GM23338 (cell line): ENCODE results near the gene TAP1. TPM values are rescaled to one million over a fixed set of nuclear protein-coding genes. Genes with fewer than 3 reads are reported as not detected.

Experiments
- ATAC-seq: fragments of 200-7000 bp; cut with Tn5 transposase; 3 replicates; pipeline ENCODE4 v1.9.1; 2020
- DNase-seq: peaks from one replicate; pipeline ENCODE4 v3.0.0-alpha.2; 2015; ENCODE audit warnings: low spot score
- H2AFZ ChIP-seq: fragments of 200-600 bp; sonication (generic); 2 replicates; pipeline ENCODE4 v1.8.0; 2016; ENCODE audit warnings: antibody characterized with exemption, mild to moderate bottlenecking, moderate library complexity
- H3F3A ChIP-seq: fragments of 200-600 bp; sonication (generic); replicated peaks from 2 replicates; pipeline ENCODE4 v1.8.0; 2017; ENCODE audit warnings: antibody characterized with exemption, mixed run types, low read depth
- H3K27ac ChIP-seq: fragments of 200-600 bp; sonication (generic); 2 replicates; pipeline ENCODE4 v1.6.1; 2016; ENCODE audit warnings: low read depth
- H3K27me3 ChIP-seq: fragments of 200-600 bp; sonication (generic); 2 replicates; pipeline ENCODE4 v1.8.0; 2016; ENCODE audit warnings: mild to moderate bottlenecking, mixed run types, moderate library complexity; ENCODE audit not compliant: insufficient read depth
- H3K36me3 ChIP-seq: fragments of 200-600 bp; sonication (generic); 2 replicates; pipeline ENCODE4 v1.8.0; 2016; ENCODE audit warnings: mild to moderate bottlenecking; ENCODE audit not compliant: insufficient read depth
- H3K4me1 ChIP-seq: fragments of 200-600 bp; sonication (generic); 2 replicates; pipeline ENCODE4 v1.8.0; 2016; ENCODE audit warnings: mild to moderate bottlenecking, moderate library complexity; ENCODE audit not compliant: insufficient read depth
- H3K4me2 ChIP-seq: fragments of 200-600 bp; sonication (generic); 2 replicates; pipeline ENCODE4 v1.7.1; 2017; ENCODE audit warnings: mixed run types
- H3K4me3 ChIP-seq: fragments of 200-600 bp; sonication (generic); 2 replicates; pipeline ENCODE4 v1.6.1; 2016; ENCODE audit warnings: mixed run types
- H3K79me2 ChIP-seq: fragments of 200-600 bp; sonication (generic); replicated peaks from 2 replicates; pipeline ENCODE4 v1.8.0; 2017; ENCODE audit warnings: mild to moderate bottlenecking; ENCODE audit not compliant: insufficient read depth
- H3K9me2 ChIP-seq: fragments of 200-600 bp; sonication (generic); 2 replicates; pipeline ENCODE4 v1.8.0; 2017; ENCODE audit not compliant: insufficient read depth
- H4K20me1 ChIP-seq: fragments of 200-600 bp; sonication (generic); replicated peaks from 2 replicates; pipeline ENCODE4 v1.8.0; 2017; ENCODE audit warnings: mild to moderate bottlenecking; ENCODE audit not compliant: insufficient read depth
- H3K27ac Mint-ChIP-seq: 2 replicates; pipeline ENCODE4 v1.8.0; 2020; ENCODE audit warnings: inconsistent platforms, mild to moderate bottlenecking, moderate library complexity, mixed read lengths
- H3K27me3 Mint-ChIP-seq: 3 replicates; pipeline ENCODE4 v1.8.0; 2022; ENCODE audit warnings: low read depth, mild to moderate bottlenecking, moderate library complexity, mixed read lengths, inconsistent platforms; ENCODE audit not compliant: insufficient read depth, poor library complexity
- H3K36me3 Mint-ChIP-seq: 3 replicates; pipeline ENCODE4 v1.8.0; 2021; ENCODE audit warnings: low read depth, mild to moderate bottlenecking, inconsistent platforms, moderate library complexity, mixed read lengths
- H3K4me1 Mint-ChIP-seq: 3 replicates; pipeline ENCODE4 v1.8.0; 2020; ENCODE audit warnings: mild to moderate bottlenecking, inconsistent platforms, mixed read lengths
- H3K4me3 Mint-ChIP-seq: 3 replicates; pipeline ENCODE4 v1.8.0; 2021; ENCODE audit warnings: moderate library complexity, mild to moderate bottlenecking, inconsistent platforms, mixed read lengths
- H3K9me3 Mint-ChIP-seq: 3 replicates; pipeline ENCODE4 v1.8.0; 2020; ENCODE audit warnings: moderate library complexity, mild to moderate bottlenecking, inconsistent platforms, mixed read lengths
- CREB1 ChIP-seq: fragments of 250-450 bp; sonication (Bioruptor Pico); IDR thresholded peaks from 2 replicates; pipeline ENCODE4 v1.5.0; 2020; ENCODE audit warnings: low read depth, mild to moderate bottlenecking, moderate library complexity
- EZH2 ChIP-seq: fragments of 200-600 bp; sonication (generic); IDR thresholded peaks from one replicate; pipeline ENCODE4 v1.8.0; 2017; ENCODE audit warnings: antibody characterized with exemption, mild to moderate bottlenecking, low read depth; ENCODE audit not compliant: unreplicated experiment
- EZH2phosphoT487 ChIP-seq: fragments of 200-600 bp; sonication (generic); IDR thresholded peaks from one replicate; pipeline ENCODE4 v1.8.1; 2018; ENCODE audit warnings: antibody characterized with exemption; ENCODE audit not compliant: unreplicated experiment
- JUNB ChIP-seq: IDR thresholded peaks from one replicate; pipeline ENCODE4 v1.6.1; 2016; ENCODE audit warnings: antibody characterized with exemption; ENCODE audit not compliant: unreplicated experiment
- NANOG ChIP-seq: IDR thresholded peaks from 2 replicates; pipeline ENCODE4 v1.6.1; 2016; ENCODE audit warnings: antibody characterized with exemption, borderline replicate concordance
- POLR2AphosphoS5 ChIP-seq: IDR thresholded peaks from 2 replicates; pipeline ENCODE4 v1.6.1; 2016; ENCODE audit warnings: antibody characterized with exemption, low read depth
- REST ChIP-seq: IDR thresholded peaks from one replicate; pipeline ENCODE4 v1.6.1; 2018; ENCODE audit warnings: antibody characterized with exemption; ENCODE audit not compliant: unreplicated experiment
- STAT1 ChIP-seq: IDR thresholded peaks from one replicate; pipeline ENCODE4 v1.6.1; 2016; ENCODE audit warnings: antibody characterized with exemption; ENCODE audit not compliant: unreplicated experiment
- ZNF114 ChIP-seq: fragments of 250-450 bp; sonication (Bioruptor Pico); IDR thresholded peaks from 2 replicates; pipeline ENCODE4 v1.5.0; 2020; ENCODE audit warnings: mild to moderate bottlenecking, moderate library complexity
- ZNF331 ChIP-seq: fragments of 250-450 bp; sonication (Bioruptor Pico); IDR thresholded peaks from 2 replicates; pipeline ENCODE4 v1.5.0; 2020; ENCODE audit warnings: low read depth, mild to moderate bottlenecking, moderate library complexity
- polyA plus RNA-seq: library from polyadenylated mRNA; unstranded; fragments of >200 nt; fragmentation: Nextera tagmentation; extraction: Ambion mirVana; gene quantifications from 2 replicates; pipeline ENCODE4 v1.2.1, GENCODE V29; 2016
- total RNA-seq: library from RNA; depleted of rRNA; stranded (reverse); fragments of >200 nt; shearing (Covaris generic); gene quantifications from 2 replicates; pipeline ENCODE4 v1.2.3, GENCODE V29; 2014
- TF ChIP-seq, protein P1 (sequence below): IDR thresholded peaks from 2 replicates; pipeline ENCODE4 v1.6.1; 2016; ENCODE audit warnings: antibody characterized with exemption
- TF ChIP-seq, protein P2 (sequence below), 2 experiments: fragments of 200-600 bp in 1 of 2; sonication (generic) in 1 of 2; conservative IDR thresholded peaks; 2 replicates each; pipeline versions ENCODE4 v1.5.1 to v1.6.1; 2016 to 2017; ENCODE audit warnings: antibody characterized with exemption in 2 of 2, low read depth in 2 of 2, mild to moderate bottlenecking in 2 of 2, moderate library complexity in 1 of 2
- TF ChIP-seq, protein P3 (sequence below): fragments of 250-450 bp; sonication (Bioruptor Pico); IDR thresholded peaks from 2 replicates; pipeline ENCODE4 v1.5.0; 2020; ENCODE audit warnings: mild to moderate bottlenecking, moderate library complexity

The TAP1 gene
- total and polyA plus RNA-seq, 2 experiments from 2014 or later = 13.8 to 22.0 TPM

DNA sequence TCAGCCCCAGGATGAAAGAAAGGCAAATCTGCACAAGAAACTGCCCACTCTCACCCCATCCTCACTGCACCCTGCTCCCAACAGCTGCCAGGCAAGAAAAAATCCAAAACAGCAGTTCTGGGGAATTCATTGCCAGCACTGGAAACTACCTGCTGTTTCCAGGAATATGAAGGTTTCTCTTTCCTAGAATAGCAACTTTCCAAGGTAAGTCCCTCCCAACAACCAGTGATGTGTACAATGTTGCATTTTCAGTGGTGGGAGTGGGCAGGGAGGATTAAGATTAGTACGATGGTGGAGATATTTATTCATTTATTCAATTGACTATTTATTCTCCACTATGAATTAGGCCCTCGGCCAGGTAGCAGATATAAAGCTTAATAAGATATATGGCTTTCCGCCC, 26.5 kb downstream of the TAP1 start:
- DNase-seq (no peak), ATAC-seq (no peak)
- Histone ChIP-seq H2AFZ (no peak overlapping the region), H4K20me1 (0 out of 2 replicates have a peak, but pooled peaks cover 6% of the 10 kb centered on the region), H3K27me3 (no peaks in the 10 kb centered on the region), H3K4me1 (no peaks in the 10 kb centered on the region), H3K4me3 (no peak overlapping the region), H3K9me2 (no peaks in the 10 kb centered on the region), H3K79me2 (no peaks in the 10 kb centered on the region), H3K4me2 (no peak overlapping the region), H3K36me3 (0 out of 2 replicates have a peak, but pooled peaks cover 3% of the 10 kb centered on the region), H3F3A (no peaks in the 10 kb centered on the region), H3K27ac (no peak overlapping the region)
- no peak overlapping the region for H3K27ac Mint-ChIP-seq
- no peaks in the 10 kb centered on the region for H3K9me3 Mint-ChIP-seq
- no peak for TF ChIP-seq POLR2AphosphoS5
- TF ChIP-seq, protein P1, sequence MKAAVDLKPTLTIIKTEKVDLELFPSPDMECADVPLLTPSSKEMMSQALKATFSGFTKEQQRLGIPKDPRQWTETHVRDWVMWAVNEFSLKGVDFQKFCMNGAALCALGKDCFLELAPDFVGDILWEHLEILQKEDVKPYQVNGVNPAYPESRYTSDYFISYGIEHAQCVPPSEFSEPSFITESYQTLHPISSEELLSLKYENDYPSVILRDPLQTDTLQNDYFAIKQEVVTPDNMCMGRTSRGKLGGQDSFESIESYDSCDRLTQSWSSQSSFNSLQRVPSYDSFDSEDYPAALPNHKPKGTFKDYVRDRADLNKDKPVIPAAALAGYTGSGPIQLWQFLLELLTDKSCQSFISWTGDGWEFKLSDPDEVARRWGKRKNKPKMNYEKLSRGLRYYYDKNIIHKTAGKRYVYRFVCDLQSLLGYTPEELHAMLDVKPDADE = no peak
- no peak for TF ChIP-seq EZH2phosphoT487
- TF ChIP-seq CREB1 (CRISPR knock-in tag) = no peak
- TF ChIP-seq, protein P2, sequence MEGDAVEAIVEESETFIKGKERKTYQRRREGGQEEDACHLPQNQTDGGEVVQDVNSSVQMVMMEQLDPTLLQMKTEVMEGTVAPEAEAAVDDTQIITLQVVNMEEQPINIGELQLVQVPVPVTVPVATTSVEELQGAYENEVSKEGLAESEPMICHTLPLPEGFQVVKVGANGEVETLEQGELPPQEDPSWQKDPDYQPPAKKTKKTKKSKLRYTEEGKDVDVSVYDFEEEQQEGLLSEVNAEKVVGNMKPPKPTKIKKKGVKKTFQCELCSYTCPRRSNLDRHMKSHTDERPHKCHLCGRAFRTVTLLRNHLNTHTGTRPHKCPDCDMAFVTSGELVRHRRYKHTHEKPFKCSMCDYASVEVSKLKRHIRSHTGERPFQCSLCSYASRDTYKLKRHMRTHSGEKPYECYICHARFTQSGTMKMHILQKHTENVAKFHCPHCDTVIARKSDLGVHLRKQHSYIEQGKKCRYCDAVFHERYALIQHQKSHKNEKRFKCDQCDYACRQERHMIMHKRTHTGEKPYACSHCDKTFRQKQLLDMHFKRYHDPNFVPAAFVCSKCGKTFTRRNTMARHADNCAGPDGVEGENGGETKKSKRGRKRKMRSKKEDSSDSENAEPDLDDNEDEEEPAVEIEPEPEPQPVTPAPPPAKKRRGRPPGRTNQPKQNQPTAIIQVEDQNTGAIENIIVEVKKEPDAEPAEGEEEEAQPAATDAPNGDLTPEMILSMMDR (conservative IDR thresholded peaks at IDR 0.05; ENCODE audit: low read depth in 2 of 2) = no peak
- no peak for TF ChIP-seq EZH2
- no peak for TF ChIP-seq ZNF331 (CRISPR knock-in tag)
- TF ChIP-seq JUNB = no peak
- TF ChIP-seq STAT1 = no peak
- no peak for TF ChIP-seq REST
- no peak for TF ChIP-seq ZNF114 (CRISPR knock-in tag)
- TF ChIP-seq, protein P3, sequence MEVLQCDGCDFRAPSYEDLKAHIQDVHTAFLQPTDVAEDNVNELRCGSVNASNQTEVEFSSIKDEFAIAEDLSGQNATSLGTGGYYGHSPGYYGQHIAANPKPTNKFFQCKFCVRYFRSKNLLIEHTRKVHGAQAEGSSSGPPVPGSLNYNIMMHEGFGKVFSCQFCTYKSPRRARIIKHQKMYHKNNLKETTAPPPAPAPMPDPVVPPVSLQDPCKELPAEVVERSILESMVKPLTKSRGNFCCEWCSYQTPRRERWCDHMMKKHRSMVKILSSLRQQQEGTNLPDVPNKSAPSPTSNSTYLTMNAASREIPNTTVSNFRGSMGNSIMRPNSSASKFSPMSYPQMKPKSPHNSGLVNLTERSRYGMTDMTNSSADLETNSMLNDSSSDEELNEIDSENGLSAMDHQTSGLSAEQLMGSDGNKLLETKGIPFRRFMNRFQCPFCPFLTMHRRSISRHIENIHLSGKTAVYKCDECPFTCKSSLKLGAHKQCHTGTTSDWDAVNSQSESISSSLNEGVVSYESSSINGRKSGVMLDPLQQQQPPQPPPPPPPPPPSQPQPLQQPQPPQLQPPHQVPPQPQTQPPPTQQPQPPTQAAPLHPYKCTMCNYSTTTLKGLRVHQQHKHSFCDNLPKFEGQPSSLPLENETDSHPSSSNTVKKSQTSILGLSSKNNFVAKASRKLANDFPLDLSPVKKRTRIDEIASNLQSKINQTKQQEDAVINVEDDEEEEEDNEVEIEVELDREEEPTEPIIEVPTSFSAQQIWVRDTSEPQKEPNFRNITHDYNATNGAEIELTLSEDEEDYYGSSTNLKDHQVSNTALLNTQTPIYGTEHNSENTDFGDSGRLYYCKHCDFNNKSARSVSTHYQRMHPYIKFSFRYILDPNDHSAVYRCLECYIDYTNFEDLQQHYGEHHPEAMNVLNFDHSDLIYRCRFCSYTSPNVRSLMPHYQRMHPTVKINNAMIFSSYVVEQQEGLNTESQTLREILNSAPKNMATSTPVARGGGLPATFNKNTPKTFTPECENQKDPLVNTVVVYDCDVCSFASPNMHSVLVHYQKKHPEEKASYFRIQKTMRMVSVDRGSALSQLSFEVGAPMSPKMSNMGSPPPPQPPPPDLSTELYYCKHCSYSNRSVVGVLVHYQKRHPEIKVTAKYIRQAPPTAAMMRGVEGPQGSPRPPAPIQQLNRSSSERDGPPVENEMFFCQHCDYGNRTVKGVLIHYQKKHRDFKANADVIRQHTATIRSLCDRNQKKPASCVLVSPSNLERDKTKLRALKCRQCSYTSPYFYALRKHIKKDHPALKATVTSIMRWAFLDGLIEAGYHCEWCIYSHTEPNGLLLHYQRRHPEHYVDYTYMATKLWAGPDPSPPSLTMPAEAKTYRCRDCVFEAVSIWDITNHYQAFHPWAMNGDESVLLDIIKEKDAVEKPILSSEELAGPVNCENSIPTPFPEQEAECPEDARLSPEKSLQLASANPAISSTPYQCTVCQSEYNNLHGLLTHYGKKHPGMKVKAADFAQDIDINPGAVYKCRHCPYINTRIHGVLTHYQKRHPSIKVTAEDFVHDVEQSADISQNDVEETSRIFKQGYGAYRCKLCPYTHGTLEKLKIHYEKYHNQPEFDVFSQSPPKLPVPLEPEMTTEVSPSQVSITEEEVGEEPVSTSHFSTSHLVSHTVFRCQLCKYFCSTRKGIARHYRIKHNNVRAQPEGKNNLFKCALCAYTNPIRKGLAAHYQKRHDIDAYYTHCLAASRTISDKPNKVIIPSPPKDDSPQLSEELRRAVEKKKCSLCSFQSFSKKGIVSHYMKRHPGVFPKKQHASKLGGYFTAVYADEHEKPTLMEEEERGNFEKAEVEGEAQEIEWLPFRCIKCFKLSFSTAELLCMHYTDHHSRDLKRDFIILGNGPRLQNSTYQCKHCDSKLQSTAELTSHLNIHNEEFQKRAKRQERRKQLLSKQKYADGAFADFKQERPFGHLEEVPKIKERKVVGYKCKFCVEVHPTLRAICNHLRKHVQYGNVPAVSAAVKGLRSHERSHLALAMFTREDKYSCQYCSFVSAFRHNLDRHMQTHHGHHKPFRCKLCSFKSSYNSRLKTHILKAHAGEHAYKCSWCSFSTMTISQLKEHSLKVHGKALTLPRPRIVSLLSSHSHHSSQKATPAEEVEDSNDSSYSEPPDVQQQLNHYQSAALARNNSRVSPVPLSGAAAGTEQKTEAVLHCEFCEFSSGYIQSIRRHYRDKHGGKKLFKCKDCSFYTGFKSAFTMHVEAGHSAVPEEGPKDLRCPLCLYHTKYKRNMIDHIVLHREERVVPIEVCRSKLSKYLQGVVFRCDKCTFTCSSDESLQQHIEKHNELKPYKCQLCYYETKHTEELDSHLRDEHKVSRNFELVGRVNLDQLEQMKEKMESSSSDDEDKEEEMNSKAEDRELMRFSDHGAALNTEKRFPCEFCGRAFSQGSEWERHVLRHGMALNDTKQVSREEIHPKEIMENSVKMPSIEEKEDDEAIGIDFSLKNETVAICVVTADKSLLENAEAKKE (CRISPR knock-in tag) = no peak
- no peak for TF ChIP-seq NANOG
- H3K4me3 Mint-ChIP-seq = no peak overlapping the region
- no peaks in the 10 kb centered on the region for H3K27me3 Mint-ChIP-seq
- peaks cover 3% of the 10 kb centered on the region; the same call in 1 of the 3 replicates for H3K36me3 Mint-ChIP-seq
- peaks cover 11% of the 10 kb centered on the region; the same call in 2 of the 3 replicates for H3K4me1 Mint-ChIP-seq
